BJ (cell line): ENCODE measurements around the gene LGALS13. TPM values are rescaled to one million over a fixed set of nuclear protein-coding genes. Genes with fewer than 3 reads are reported as not detected.

Source experiments
- CTCF ChIA-PET: fragments of 350-600 bp; formaldehyde crosslinking; extraction: SDS; loops from one replicate; lab custom pipeline; 2021; ENCODE audit warnings: antibody characterized with exemption, inconsistent platforms; lab: Yijun Ruan, JAX
- POLR2A ChIA-PET: fragments of 300-600 bp; sonication (Branson Sonifier 250); formaldehyde crosslinking; extraction: SDS; loops from one replicate; lab custom pipeline; 2021; ENCODE audit warnings: antibody characterized with exemption; lab: Charles Lee
- DNase-seq: peaks from one replicate; pipeline ENCODE4 v3.0.0-alpha.2; 2011; ENCODE audit warnings: low read depth
- H3K27me3 ChIP-seq: 2 replicates; pipeline ENCODE4 v1.6.0; 2011; ENCODE audit warnings: low read length; ENCODE audit not compliant: control insufficient read depth, insufficient read depth
- H3K36me3 ChIP-seq: 2 replicates; pipeline ENCODE4 v1.5.1; 2011; ENCODE audit warnings: low read length; ENCODE audit not compliant: control insufficient read depth, insufficient read depth
- H3K4me3 ChIP-seq: 2 replicates; pipeline ENCODE4 v1.5.1; 2011; ENCODE audit warnings: low read depth, mild to moderate bottlenecking, control low read depth, low read length
- CTCF ChIP-seq: IDR thresholded peaks from 2 replicates; pipeline ENCODE4 v1.5.1; 2011; ENCODE audit warnings: low read depth, mild to moderate bottlenecking, control low read depth, inconsistent platforms, low read length, moderate library complexity; ENCODE audit not compliant: insufficient read depth
- polyA minus RNA-seq: library from RNA; depleted of rRNA, polyadenylated mRNA; stranded (reverse); fragments of >200 nt; gene quantifications from 2 replicates; pipeline ENCODE4 v1.2.3, GENCODE V29; 2011; rRNA and poly(A)+ RNA removed
- polyA plus RNA-seq: library from polyadenylated mRNA; depleted of rRNA; stranded (reverse); fragments of >200 nt; gene quantifications from 2 replicates; pipeline ENCODE4 v1.2.3, GENCODE V29; 2011; rRNA removed

The LGALS13 gene, protein sequence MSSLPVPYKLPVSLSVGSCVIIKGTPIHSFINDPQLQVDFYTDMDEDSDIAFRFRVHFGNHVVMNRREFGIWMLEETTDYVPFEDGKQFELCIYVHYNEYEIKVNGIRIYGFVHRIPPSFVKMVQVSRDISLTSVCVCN
- polyA plus RNA-seq (not detected in 2 replicates), polyA minus RNA-seq (not detected in 2 replicates)

- no peak for DNase-seq
- ChIA-PET POLR2A (no interaction called here), CTCF (no interaction called here)
- Histone ChIP-seq H3K36me3 (no peaks in the 10 kb centered on the region), H3K27me3 (no peaks in the 10 kb centered on the region; the same call in 1 of the 2 replicates), H3K4me3 (no peak within 1 kb of the TSS)
- no peak for TF ChIP-seq CTCF
These were observed at the start of gene LGALS13 for GRCh38 chr19:39602224-39602623. LGALS13 (plus strand) TSS chr19:39602524; CDS start chr19:39602569, 45 bp downstream.

DNA sequence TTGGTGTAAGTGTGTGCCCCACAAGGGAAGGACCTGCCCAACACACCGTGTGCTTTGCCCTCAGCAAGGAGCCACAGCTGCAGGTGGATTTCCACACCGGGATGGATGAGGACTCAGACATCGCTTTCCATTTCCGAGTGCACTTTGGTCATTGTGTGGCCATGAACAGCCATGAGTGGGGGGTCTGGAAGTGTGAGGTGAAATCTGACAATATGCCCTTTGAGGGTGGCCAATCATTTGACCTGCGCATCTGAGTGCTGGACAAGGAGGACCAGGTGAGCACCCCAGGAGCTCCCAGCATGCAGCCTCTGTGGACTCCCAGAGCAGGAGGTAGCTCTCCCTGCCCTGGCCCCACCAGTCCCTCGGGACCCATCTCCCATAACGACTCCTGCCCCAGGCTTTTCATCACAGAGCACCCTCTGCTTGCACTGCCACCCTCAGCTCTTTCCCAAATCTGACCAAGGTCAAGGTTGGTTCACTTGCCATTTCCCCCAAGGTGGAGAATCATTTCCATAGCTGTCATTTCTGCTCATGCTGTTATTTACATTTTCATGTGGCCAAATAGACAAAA, 49.2 kb upstream of the LGALS13 start:
- ChIA-PET CTCF (interaction anchor here (1.0 to 4.5 kb wide), 2 partner anchors 114 to 120 kb away, joined by 4 to 23 read pairs; no protein-coding TSS in a partner anchor), POLR2A (no interaction called here)
- no peak overlapping the region for H3K4me3 ChIP-seq
- DNase-seq: no peak
- H3K27me3 ChIP-seq: no peaks in the 10 kb centered on the region
- no peaks in the 10 kb centered on the region for H3K36me3 ChIP-seq
- TF ChIP-seq CTCF: no peak

GRCh38 chr19:39554701-39555311, 47.5 kb upstream of the LGALS13 start:
- CTCF ChIA-PET: interaction anchor here (4.5 kb wide), 1 partner anchor 118 kb away, joined by 23 read pairs; no protein-coding TSS in a partner anchor
- Histone ChIP-seq H3K36me3 (no peaks in the 10 kb centered on the region), H3K4me3 (no peak overlapping the region), H3K27me3 (peaks cover 1% of the 10 kb centered on the region)
- DNase-seq: no peak
- TF ChIP-seq CTCF: no peak
- POLR2A ChIA-PET: no interaction called here

- Histone ChIP-seq H3K36me3 (no peaks in the 10 kb centered on the region), H3K4me3 (no peak overlapping the region), H3K27me3 (peaks cover 1% of the 10 kb centered on the region)
- no peak for DNase-seq
- no peak for TF ChIP-seq CTCF
- POLR2A ChIA-PET: no interaction called here
- CTCF ChIA-PET: no interaction called here
These were observed 46.4 kb upstream of the LGALS13 start for GRCh38 chr19:39555883-39556282.

DNA sequence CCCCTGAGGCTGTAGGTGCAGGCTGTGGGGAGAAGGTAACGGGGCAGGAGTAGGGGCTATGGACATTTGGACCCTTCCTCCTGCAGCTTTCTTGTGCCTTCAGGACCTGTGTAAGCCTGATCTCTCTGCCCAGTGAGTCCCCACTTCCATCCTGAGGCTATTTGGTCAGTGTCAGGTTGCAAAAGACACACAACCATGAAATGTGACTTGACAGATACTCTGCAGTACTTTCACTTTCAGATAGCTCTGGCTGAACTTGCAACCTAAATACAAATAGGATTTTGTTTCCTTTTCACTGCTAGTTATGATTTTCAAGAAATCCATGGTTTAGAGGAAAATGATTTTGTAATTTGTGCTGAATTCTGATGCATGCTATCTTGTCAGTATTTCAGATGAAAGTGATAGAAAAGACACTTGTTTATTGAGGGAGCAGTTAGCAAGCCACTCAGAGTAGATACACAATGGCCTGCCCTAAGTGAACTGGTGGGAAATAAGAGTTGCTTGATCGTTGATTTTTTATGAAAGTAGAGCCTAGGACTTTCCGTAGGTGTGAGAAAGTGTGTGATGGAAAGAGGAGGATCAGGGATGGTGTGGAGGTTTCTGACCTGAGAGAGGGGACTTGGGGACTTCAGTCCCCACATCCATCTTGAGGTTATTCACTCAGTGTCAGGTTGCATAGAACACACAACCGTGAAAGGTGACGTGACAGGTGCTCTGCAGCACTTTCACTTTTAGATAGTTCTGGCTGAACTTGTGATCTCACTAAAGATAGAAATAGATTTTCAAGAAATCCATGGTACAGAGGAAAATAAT, 44.3 kb upstream of the LGALS13 start:
- DNase-seq: no peak
- H3K36me3 ChIP-seq: no peaks in the 10 kb centered on the region
- peaks cover 1% of the 10 kb centered on the region for H3K27me3 ChIP-seq
- no peak overlapping the region for H3K4me3 ChIP-seq
- CTCF ChIA-PET: no interaction called here
- POLR2A ChIA-PET: no interaction called here
- no peak for TF ChIP-seq CTCF
